HG03575 (cell line): ENCODE results near the gene AKR1B15.
"Not testable (repeated sequence)": the region's sequence is repeated elsewhere in the genome, so short reads cannot be mapped to it uniquely, and the experiment has no call there.

Experiments used
- ATAC-seq: cut with Tn5 transposase; IDR thresholded peaks from one replicate; pipeline ENCODE4 v1.9.1; 2021; ENCODE audit not compliant: unreplicated experiment, insufficient number of reproducible peaks, low FRiP score; ENCODE audit errors: extremely low read depth

The AKR1B15 gene

DNA sequence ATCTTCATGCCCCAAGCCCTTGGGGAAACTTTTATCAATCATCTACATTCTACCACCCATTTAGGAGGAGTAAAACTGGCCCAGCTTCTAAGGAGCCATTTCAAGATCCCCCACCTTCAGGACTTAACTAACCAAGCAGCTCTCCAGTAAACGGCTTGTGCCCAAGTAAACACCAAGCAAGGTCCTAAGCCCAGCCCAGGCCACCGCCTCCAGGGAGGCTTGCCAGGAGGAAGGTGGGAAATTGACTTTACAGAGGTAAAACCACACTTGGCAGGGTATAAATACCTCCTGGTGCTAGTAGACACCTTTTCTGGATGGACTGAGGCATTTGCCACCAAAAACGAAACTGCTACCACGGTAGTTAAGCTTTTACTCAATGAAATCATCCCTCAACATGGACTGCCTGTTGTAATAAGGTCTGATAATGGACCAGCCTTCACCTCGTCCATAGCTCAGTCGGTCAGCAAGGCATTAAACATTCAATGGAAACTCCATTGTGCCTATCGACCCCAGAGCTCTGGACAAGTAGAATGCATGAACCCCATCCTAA, 5.6 kb downstream of the AKR1B15 start:
- ATAC-seq, result no peak

DNA sequence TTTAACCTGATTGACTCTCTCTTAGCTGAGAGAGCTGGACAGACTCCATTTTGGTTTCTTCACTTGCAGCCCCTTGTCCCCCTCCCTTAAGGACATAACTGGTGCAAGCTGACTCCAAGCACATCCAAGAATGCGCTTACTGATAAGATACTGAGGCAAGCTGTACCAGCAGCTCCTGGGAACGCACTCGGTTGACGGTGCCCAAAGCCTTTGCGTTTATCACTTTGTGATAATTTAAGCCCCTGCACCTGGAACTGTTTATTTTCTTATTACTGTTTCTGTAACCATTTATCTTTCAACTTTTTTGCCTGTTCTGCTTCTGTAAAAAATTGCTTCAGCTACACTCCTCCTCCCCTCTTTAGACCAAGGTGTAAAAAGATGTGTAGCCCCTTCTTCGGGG, 8.5 kb downstream of the AKR1B15 start:
- ATAC-seq, result no peak

- no peak for ATAC-seq
These were observed 9.5 kb downstream of the AKR1B15 start for GRCh38 chr7:134558370-134558769.

DNA sequence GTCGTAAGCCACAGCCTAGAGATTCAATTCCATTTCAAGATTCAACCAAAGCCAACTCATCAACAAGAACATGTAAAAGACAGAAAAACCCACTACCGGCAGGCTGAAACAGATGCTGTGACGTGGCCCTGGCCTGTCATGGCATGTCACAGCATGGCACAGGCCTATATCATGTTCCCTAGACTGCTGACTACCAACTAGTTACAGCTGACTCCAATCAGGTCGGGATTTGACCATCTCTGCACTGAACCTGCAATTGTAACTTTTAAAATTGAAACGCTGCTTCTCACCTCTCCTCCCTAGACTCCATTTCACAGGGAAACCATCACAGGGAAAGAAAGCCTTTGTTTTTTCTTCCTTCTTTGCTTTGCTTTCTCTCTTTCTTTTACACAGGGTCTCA, 12.7 kb downstream of the AKR1B15 start:
- ATAC-seq, result not testable (repeated sequence)

DNA sequence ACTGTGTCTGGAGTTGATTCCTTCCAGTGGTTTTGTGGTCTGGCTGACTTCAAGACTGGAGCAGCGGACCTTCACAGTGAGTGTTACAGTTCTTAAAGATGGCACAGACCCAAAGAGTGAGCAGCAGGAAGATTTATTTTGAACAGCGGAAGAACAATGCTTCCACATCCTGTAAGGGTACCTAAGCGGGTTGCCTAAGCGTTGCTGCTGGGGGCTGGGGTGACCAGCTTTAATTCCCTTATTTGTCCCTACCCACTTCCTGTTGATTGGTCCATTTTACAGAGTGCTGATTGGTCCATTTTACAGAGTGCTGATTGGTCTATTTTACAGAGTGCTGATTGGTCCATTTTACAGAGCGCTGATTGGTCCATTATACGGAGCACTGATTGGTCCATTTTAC, 13.2 kb downstream of the AKR1B15 start:
- ATAC-seq, result no peak

DNA sequence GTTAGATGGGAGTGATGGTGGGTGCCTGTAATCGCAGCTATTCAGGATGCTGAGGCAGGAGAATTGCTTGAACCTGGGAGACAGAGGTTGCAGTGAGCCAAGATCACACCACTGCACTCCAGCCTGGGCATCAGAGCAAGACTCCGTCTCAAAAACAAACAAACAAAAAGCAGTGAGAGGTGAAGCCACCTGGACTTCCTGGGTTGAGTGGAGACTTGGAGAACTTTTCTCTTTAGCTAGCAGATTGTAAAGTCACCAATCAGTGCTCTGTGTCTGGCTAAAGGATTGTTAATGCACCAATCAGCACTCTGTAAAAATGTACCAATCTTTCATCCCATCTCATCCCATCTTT, 14.5 kb downstream of the AKR1B15 start:
- not testable (repeated sequence) for ATAC-seq

DNA sequence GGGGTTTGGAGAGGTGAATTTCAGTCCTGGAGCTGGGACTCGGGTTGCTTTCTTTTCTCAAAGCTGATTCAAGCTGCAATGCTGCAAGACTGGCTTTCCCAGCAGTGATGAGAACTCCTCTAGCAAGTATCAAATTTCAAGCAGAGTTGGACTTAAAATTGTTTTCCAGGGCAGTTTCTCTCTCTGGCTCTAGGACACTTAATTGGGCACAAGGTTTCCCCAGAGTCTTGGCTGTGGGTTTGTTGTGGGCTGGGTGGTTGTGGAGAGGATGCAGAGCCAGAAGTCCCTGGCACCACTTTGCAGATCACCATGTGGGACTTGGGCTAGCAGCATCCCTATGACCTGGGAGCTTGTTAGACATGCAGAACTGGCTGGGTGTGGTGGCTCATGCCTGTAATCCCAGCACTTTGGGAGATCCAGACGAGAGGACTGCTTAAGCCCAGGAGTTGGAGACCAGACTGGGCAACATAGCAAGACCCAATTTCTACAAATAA, 16.8 kb downstream of the AKR1B15 start:
- ATAC-seq, result no peak

DNA sequence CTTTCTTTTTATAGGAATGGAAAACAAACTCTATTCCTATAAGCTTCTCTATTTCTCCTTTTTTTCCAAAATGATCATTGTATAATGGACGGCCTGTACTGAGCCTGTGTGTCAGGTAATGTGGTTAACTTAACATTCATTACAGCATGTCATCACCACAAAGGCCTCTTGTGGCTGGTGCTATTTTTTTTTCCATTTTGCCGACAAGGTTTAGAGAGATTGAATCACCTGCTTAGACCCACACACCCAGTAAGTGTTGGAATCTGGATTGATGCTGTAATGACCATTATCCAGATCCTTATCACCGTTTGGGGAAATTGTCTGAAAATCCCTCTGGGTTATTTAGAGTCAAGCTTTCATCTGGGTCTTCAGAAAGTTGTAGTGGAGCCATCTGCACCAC, 18.5 kb downstream of the AKR1B15 start:
- ATAC-seq, result no peak

DNA sequence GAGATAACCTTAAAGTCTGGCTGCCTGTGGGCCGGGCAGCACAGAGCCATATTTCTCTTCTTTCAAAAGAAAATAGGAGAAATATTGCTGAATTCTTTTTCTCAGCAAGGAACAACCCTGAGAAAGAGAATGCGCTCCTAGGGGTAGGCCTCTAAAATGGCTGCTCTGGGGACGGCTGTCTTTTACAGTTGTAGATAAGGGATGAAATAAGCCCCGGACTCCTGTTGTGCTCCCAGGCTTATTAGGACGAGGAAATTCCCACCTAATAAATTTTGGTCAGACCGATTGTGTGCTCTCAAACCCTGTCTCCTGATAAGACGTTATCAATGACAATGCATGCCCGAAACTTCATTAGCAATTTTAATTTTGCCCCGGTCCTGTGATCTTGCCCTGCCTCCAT, 21.1 kb downstream of the AKR1B15 start:
- ATAC-seq, result not testable (repeated sequence)

DNA sequence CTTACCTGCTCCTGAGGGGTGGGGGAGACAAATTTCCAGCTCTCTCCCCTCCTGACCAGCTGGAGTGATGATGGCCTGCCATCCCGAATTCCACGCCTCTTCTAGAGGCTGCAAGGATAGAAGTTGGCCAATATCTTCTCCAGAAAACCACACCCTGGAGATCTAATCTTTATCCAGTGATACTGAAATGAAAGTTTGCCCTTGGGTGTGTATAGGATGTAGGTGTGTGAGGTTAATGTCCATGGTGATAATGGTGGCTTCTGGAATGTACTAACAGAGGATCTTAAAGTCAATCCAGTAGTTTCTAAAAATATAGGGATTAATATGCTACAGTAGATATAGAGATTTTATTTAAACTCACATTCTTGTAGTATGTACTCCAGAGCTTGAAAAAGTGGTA, 22.2 kb downstream of the AKR1B15 start:
- no peak for ATAC-seq

DNA sequence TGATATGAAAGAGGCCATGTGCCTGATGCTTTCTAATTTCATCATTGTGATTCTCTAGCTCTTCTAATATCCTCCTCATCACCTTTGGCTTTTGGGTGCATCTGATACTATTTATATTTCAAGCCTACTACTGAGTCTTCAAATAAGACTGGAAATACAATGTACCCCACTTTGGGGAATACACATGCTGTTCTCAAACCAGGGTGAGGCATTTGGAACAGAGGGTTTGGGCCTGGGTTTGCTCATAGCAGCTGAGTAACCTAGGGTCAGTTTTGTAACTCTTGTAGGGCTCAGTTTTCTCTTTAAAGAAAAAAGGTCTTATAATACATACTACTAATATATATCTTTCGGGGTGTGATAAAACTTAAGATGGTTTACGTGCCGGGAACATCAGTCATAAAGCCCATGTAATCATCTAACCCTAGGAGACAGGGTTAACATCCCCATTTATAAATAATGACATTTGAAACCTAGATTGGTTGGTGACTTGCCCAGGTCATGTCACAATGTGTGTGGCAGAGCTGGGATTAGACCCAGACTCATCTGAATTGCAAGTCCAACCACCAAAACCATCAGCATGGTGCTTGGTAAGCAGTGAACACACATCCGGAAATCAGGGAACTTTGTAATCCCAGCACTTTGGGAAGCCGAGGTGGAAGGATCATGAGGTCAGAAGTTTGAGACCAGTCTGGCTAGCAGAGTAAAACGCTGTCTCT, 23.0 kb downstream of the AKR1B15 start:
- no peak for ATAC-seq

- no peak for ATAC-seq
These were observed 25.4 kb downstream of the AKR1B15 start for GRCh38 chr7:134574322-134574721.

GRCh38 chr7:134584290-134584689, 35.4 kb downstream of the AKR1B15 start:
- no peak for ATAC-seq

DNA sequence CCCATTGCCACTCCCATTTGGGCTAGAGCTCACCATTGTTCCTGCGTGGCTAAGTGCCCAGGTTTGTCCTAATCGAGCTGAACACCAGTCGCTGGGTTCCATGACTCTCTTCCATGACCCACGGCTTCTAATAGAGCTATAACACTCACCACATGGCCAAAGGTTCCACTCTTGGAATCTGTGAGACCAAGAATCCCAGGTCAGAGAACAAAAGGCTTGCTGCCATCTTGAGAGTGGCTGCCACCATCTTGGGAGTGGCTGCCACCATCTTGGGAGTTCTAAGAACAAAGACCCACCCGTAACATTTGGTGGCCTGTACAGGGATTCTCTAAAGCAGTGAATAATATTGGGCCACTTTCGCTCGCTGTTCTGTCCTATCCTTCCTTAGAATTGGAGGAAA, 37.0 kb downstream of the AKR1B15 start:
- ATAC-seq, result no peak

DNA sequence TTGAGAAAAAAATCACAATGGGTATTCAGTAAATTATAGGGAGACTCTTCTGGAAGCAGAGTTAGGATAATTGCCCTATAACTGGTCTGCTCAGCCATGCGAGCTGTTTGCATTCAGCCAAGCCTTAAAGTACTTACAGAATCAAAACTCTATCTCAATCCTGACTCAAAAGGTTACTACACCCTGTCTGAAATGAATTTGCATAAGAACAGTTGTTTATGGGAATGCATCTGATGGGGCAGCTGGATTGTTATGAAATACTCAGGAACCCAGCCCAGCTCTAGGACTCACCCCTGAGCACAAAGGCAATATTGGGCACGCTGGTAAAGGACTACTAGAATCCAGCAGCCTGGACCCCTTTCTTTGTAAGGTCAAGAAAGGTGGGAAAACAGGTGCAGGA, 38.8 kb downstream of the AKR1B15 start:
- no peak for ATAC-seq

GRCh38 chr7:134589491-134589941, 40.6 kb downstream of the AKR1B15 start:
- no peak for ATAC-seq

GRCh38 chr7:134593530-134594392, 44.9 kb downstream of the AKR1B15 start:
- no peak for ATAC-seq

GRCh38 chr7:134594877-134595276, 46.0 kb downstream of the AKR1B15 start:
- no peak for ATAC-seq

DNA sequence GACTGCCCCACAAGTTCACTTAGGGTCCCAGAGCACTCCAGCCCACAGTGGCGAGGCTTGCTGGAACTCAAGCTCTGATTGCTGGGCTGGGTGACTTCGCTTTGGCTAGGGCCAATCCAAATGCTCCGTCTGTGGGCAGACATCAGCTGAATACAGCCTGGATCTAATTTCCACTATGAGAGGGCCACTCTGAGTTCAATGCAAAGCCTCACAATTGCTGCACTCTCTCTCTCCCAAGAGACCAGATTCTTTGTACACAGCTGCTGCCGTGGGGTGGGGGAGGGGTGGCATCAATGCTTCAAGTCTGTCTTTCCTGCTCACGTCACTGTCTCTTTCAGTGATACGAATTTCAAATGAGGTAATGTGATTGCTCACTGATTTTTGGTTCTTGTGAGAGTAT, 50.5 kb downstream of the AKR1B15 start:
- no peak for ATAC-seq

DNA sequence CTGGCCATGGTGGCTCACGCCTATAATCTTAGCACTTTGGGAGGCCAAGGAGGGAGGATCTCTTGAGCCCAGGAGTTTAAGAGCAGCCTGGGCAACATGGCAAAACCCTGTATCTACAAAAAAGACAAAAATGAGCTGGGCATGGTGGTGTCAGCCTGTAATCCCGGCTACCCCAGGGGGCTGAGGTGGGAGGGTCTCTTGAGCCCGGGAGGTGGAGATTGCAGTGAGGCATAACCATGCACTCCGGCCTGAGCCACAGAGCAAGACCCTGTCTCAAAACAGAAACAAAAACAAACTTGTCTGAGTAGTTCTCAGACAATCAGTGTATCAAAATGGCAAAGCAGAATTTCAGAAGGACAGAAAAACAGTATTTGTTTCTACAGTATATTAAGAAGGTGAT, 52.5 kb downstream of the AKR1B15 start:
- ATAC-seq, result no peak
